ENCODE data around the gene EMX1.
A peak's percentile ranks its signal among the peaks of the same experiment; 100 is the strongest.

The EMX1 gene

GRCh38 chr2:72894514-72894913 lies 22.8 kb upstream of the EMX1 start:
- no peak overlapping the region for H3K4me3 ChIP-seq (replicated peaks; ENCODE audit: low read depth, low read length)
- DNase-seq (ENCODE audit: low read depth), result no peak
- TF ChIP-seq CTCF (IDR thresholded peaks at IDR 0.05; ENCODE audit: low read length, missing control alignments), result no peak

GRCh38 chr2:72895154-72895553 lies 22.2 kb upstream of the EMX1 start:
- TF ChIP-seq CTCF (IDR thresholded peaks at IDR 0.05; ENCODE audit: low read length, missing control alignments), result no peak
- no peak overlapping the region for H3K4me3 ChIP-seq (replicated peaks; ENCODE audit: low read depth, low read length)
- DNase-seq (ENCODE audit: low read depth), result no peak

- H3K4me3 ChIP-seq (replicated peaks; ENCODE audit: low read depth, low read length), result no peak overlapping the region
- TF ChIP-seq CTCF (IDR thresholded peaks at IDR 0.05; ENCODE audit: low read length, missing control alignments), result no peak
- peak; percentile 64 for DNase-seq (ENCODE audit: low read depth)
Observed at GRCh38 chr2:72895759-72896281, 21.5 kb upstream of the EMX1 start.

- no peak overlapping the region for H3K4me3 ChIP-seq (replicated peaks; ENCODE audit: low read depth, low read length)
- DNase-seq (ENCODE audit: low read depth), result peak; percentile 37
- TF ChIP-seq CTCF (IDR thresholded peaks at IDR 0.05; ENCODE audit: low read length, missing control alignments), result no peak
Observed at GRCh38 chr2:72896446-72896845, 20.9 kb upstream of the EMX1 start.

GRCh38 chr2:72897785-72898584 lies 19.3 kb upstream of the EMX1 start:
- no peak for DNase-seq (ENCODE audit: low read depth)
- H3K4me3 ChIP-seq (replicated peaks; ENCODE audit: low read depth, low read length), result no peak overlapping the region
- TF ChIP-seq CTCF (IDR thresholded peaks at IDR 0.05; ENCODE audit: low read length, missing control alignments), result no peak

- H3K4me3 ChIP-seq (replicated peaks; ENCODE audit: low read depth, low read length), result no peak overlapping the region
- DNase-seq (ENCODE audit: low read depth), result no peak
- TF ChIP-seq CTCF (IDR thresholded peaks at IDR 0.05; ENCODE audit: low read length, missing control alignments), result no peak
Observed at GRCh38 chr2:72898585-72898906, 18.8 kb upstream of the EMX1 start.
